CD4-positive, alpha-beta T cell treated with Interleukin-17A for 1 hour (primary cell): ENCODE data around the gene ZNF343.
A peak's percentile ranks its signal among the peaks of the same experiment; 100 is the strongest.
"Not testable (repeated sequence)": the region's sequence is repeated elsewhere in the genome, so short reads cannot be mapped to it uniquely, and the experiment has no call there.

ENCODE experiments used
- DNase-seq: peaks from one replicate; pipeline ENCODE4 v3.0.0-alpha.2; 2020

ZNF343 gene

GRCh38 chr20:2508631-2509467 is at the start of gene ZNF343:
ZNF343 (minus strand) TSS chr20:2508915; CDS start chr20:2493895, 15,020 bp downstream.
- peak; percentile 82 for DNase-seq

GRCh38 chr20:2557873-2558580 is 49.3 kb upstream of the ZNF343 start:
- no peak for DNase-seq

- DNase-seq = no peak
Measured at GRCh38 chr20:2545594-2545993, 36.9 kb upstream of the ZNF343 start.

GRCh38 chr20:2544211-2544610 is 35.5 kb upstream of the ZNF343 start:
- no peak for DNase-seq

- DNase-seq = no peak
Measured at GRCh38 chr20:2542361-2542760, 33.6 kb upstream of the ZNF343 start.

- no peak for DNase-seq
Measured at GRCh38 chr20:2541940-2542339, 33.2 kb upstream of the ZNF343 start.

GRCh38 chr20:2538931-2539720 is 30.4 kb upstream of the ZNF343 start:
- no peak for DNase-seq

- no peak for DNase-seq
Measured at GRCh38 chr20:2538356-2538755, 29.6 kb upstream of the ZNF343 start.

- DNase-seq = no peak
Measured at GRCh38 chr20:2537101-2537500, 28.4 kb upstream of the ZNF343 start.

GRCh38 chr20:2536560-2536986 is 27.9 kb upstream of the ZNF343 start, which contains the start of gene TMC2:
TMC2 (plus strand) TSS chr20:2536573; CDS start chr20:2536622, 49 bp downstream.
- DNase-seq = no peak

GRCh38 chr20:2535711-2536559 is 27.2 kb upstream of the ZNF343 start:
- no peak for DNase-seq

- no peak for DNase-seq
Measured at GRCh38 chr20:2533118-2533517, 24.4 kb upstream of the ZNF343 start.

- DNase-seq = no peak
Measured at GRCh38 chr20:2528671-2529271, 20.1 kb upstream of the ZNF343 start.

GRCh38 chr20:2527762-2528161 is 19.0 kb upstream of the ZNF343 start:
- DNase-seq = no peak

GRCh38 chr20:2526218-2526583 is 17.5 kb upstream of the ZNF343 start:
- DNase-seq = not testable (repeated sequence)

GRCh38 chr20:2524709-2525506 is 16.2 kb upstream of the ZNF343 start:
- peak; percentile 29 for DNase-seq

GRCh38 chr20:2523919-2524708 is 15.4 kb upstream of the ZNF343 start:
- peak; percentile 91 for DNase-seq

GRCh38 chr20:2522826-2523429 is 14.2 kb upstream of the ZNF343 start:
- not testable (repeated sequence) for DNase-seq
